HepG2 (cell line): ENCODE measurements around the gene PLCG2. TPM values are rescaled to one million over a fixed set of nuclear protein-coding genes. Genes with fewer than 3 reads are reported as not detected.

Experiments
- ATAC-seq: fragments of 200-7000 bp; cut with Tn5 transposase; 3 replicates; pipeline ENCODE4 v1.9.1; 2020; ENCODE audit warnings: mild to moderate bottlenecking, moderate library complexity
- BruUV-seq: library from RNA; stranded (reverse); fragments of 400-500 nt; replicated peaks from 2 replicates; lab custom pipeline; 2021; lab: Mats Ljungman, UMichigan
- CTCF ChIA-PET: fragments of 300-600 bp; formaldehyde crosslinking; extraction: SDS; loops from one replicate; lab custom pipeline; 2021; ENCODE audit warnings: low total read pairs, inconsistent platforms, low intra/inter-chr PET ratio; lab: Yijun Ruan, JAX
- POLR2A ChIA-PET: fragments of 350-600 bp; sonication (Branson Sonifier 250); formaldehyde crosslinking; loops from one replicate; lab custom pipeline; 2020; ENCODE audit warnings: antibody characterized with exemption, inconsistent platforms; lab: Yijun Ruan, JAX
- DNase-seq: peaks from one replicate; pipeline ENCODE4 v3.0.0-alpha.2; 2015; ENCODE audit warnings: low spot score
- FAIRE-seq: peaks from 3 replicates; lab custom pipeline; 2011; peaks lifted over from hg19 to GRCh38; lab: Jason Lieb, UNC
- H2AFZ ChIP-seq: one replicate; pipeline ENCODE4 v1.6.1; 2011; ENCODE audit warnings: low read length, inconsistent platforms
- H3K27ac ChIP-seq: fragments of 300-600 bp; 3 replicates; pipeline ENCODE4 v1.8.0; 2011; ENCODE audit warnings: mixed run types, mild to moderate bottlenecking, mixed read lengths, low read length, inconsistent platforms; ENCODE audit not compliant: insufficient read depth; ENCODE audit errors: extremely low read length
- H3K27me3 ChIP-seq, 2 experiments: fragments of 200-600 bp in 1 of 2; 2 replicates in 1 of 2; 3 replicates in 1 of 2; pipeline versions ENCODE4 v1.6.0 to v1.8.0; 2011; ENCODE audit warnings: low read length in 2 of 2, mild to moderate bottlenecking in 2 of 2, moderate library complexity in 2 of 2, inconsistent platforms in 1 of 2; ENCODE audit not compliant: insufficient read depth in 2 of 2, control insufficient read depth in 1 of 2
- H3K36me3 ChIP-seq, 2 experiments: fragments of 200-600 bp in 1 of 2; replicated peaks in 1 of 2; 2 replicates in 1 of 2; 3 replicates in 1 of 2; pipeline versions ENCODE4 v1.5.1 to v1.8.0; 2011; ENCODE audit warnings: low read length in 2 of 2, inconsistent platforms in 1 of 2; ENCODE audit not compliant: insufficient read depth in 2 of 2, control insufficient read depth in 1 of 2
- H3K4me1 ChIP-seq: 2 replicates; pipeline ENCODE4 v1.5.1; 2012; ENCODE audit warnings: low read length, inconsistent platforms; ENCODE audit not compliant: insufficient read depth
- H3K4me2 ChIP-seq: 2 replicates; pipeline ENCODE4 v1.6.0; 2011; ENCODE audit warnings: low read depth, low read length, inconsistent platforms
- H3K4me3 ChIP-seq, 3 experiments: fragments of 200-600 bp in 1 of 3; sonication (generic), shearing (Covaris generic) in 1 of 3; replicated peaks in 1 of 3; 2 replicates each; pipeline ENCODE4 v1.5.1; 2011 to 2016; ENCODE audit warnings: low read length in 3 of 3, inconsistent platforms in 2 of 3, low read depth in 2 of 3, mild to moderate bottlenecking in 2 of 3, control low read depth in 1 of 3, mixed read lengths in 1 of 3; ENCODE audit not compliant: insufficient read depth in 1 of 3
- H3K79me2 ChIP-seq: one replicate; pipeline ENCODE4 v1.6.1; 2011; ENCODE audit warnings: low read length, inconsistent platforms; ENCODE audit not compliant: insufficient read depth
- H3K9ac ChIP-seq: 2 replicates; pipeline ENCODE4 v1.6.0; 2011; ENCODE audit warnings: mild to moderate bottlenecking, low read depth, low read length, inconsistent platforms; ENCODE audit not compliant: insufficient read depth
- H3K9me3 ChIP-seq: 2 replicates; pipeline ENCODE4 v1.5.1; 2012; ENCODE audit warnings: mild to moderate bottlenecking, low read length
- H4K20me1 ChIP-seq: 2 replicates; pipeline ENCODE4 v1.6.0; 2011; ENCODE audit warnings: inconsistent platforms, mild to moderate bottlenecking, low read length, moderate library complexity; ENCODE audit not compliant: insufficient read depth
- DDIT3 ChIP-seq: sonication (generic); formaldehyde crosslinking; IDR thresholded peaks from 2 replicates; pipeline ENCODE4 v1.4.0; 2020; ENCODE audit warnings: mild to moderate bottlenecking, missing genetic modification reagents
- ETV6 ChIP-seq: sonication (generic); formaldehyde crosslinking; conservative IDR thresholded peaks from 2 replicates; pipeline ENCODE4 v1.4.0; 2020; ENCODE audit warnings: missing genetic modification reagents
- MEIS1 ChIP-seq: sonication (generic); formaldehyde crosslinking; IDR thresholded peaks from 2 replicates; pipeline ENCODE4 v1.9.0; 2021; ENCODE audit warnings: mild to moderate bottlenecking, missing genetic modification reagents, moderate library complexity, borderline replicate concordance
- PHF21A ChIP-seq: sonication (generic); formaldehyde crosslinking; IDR thresholded peaks from 2 replicates; pipeline ENCODE4 v1.5.0; 2020; ENCODE audit warnings: mild to moderate bottlenecking, missing genetic modification reagents
- PLSCR1 ChIP-seq: sonication (generic); formaldehyde crosslinking; IDR thresholded peaks from 2 replicates; pipeline ENCODE4 v1.5.0; 2020; ENCODE audit warnings: missing genetic modification reagents, mild to moderate bottlenecking, borderline replicate concordance
- POLR2AphosphoS2 ChIP-seq: IDR thresholded peaks from 2 replicates; pipeline ENCODE4 v1.6.1; 2011; ENCODE audit warnings: low read depth, low read length, improper control_type of control experiment
- RAD21 ChIP-seq: fragments of 450-650 bp; formaldehyde crosslinking; IDR thresholded peaks from 2 replicates; pipeline ENCODE4 v1.5.0; 2020; ENCODE audit warnings: mild to moderate bottlenecking
- ZBTB3 ChIP-seq: sonication (generic); formaldehyde crosslinking; IDR thresholded peaks from 2 replicates; pipeline ENCODE4 v1.4.0; 2020; ENCODE audit warnings: low read depth, mild to moderate bottlenecking, moderate library complexity, missing genetic modification reagents, borderline replicate concordance
- WGBS: methylation state at CpG from one replicate; pipeline ENCODE4 v1.1.6; 2017; ENCODE audit warnings: low lambda C conversion rate; 5-methylcytosine and 5-hydroxymethylcytosine counted together
- in situ Hi-C: cut with HindIII; loops from 2 replicates; pipeline ENCODE4 v1.10.0; 2017; ENCODE audit warnings: low pct_unique_long_range_greater_than_20kb; ENCODE audit not compliant: extremely low pct_ligation_motif_present
- intact Hi-C: fragments of 100-400 bp; cut with micrococcal nuclease; formaldehyde crosslinking; loops from one replicate; pipeline ENCODE4 v1.10.0; 2022; ENCODE audit not compliant: unreplicated experiment
- polyA plus RNA-seq, 8 experiments: library from polyadenylated mRNA; depleted of rRNA in 3 of 8; stranded (reverse) in 7 of 8; unstranded in 1 of 8; fragments of >200 nt; fragmentation: Illumina TruSeq in 4 of 8; extraction: Trizol in 4 of 8; gene quantifications; 2 replicates each; pipeline versions ENCODE4 v1.2.1 to v1.2.3, GENCODE V29; 2011 to 2016; ENCODE audit warnings: low read depth in 4 of 8, missing spikeins in 1 of 8, mixed read lengths in 1 of 8; ENCODE audit not compliant: insufficient read depth in 1 of 8
- total RNA-seq, 5 experiments: library from RNA; depleted of rRNA; stranded (reverse); fragments of >200 nt; fragmentation: Illumina TruSeq; extraction: Trizol; gene quantifications; 2 replicates each; pipeline ENCODE4 v1.2.3, GENCODE V29; 2016; ENCODE audit warnings: low read depth in 1 of 5
- TF ChIP-seq, protein P1 (sequence below): IDR thresholded peaks from 2 replicates; pipeline ENCODE4 v1.4.0; 2020; ENCODE audit warnings: mild to moderate bottlenecking, missing genetic modification reagents
- TF ChIP-seq, protein P2 (sequence below): sonication (generic); formaldehyde crosslinking; IDR thresholded peaks from 2 replicates; pipeline ENCODE4 v1.8.1; 2023; ENCODE audit warnings: mild to moderate bottlenecking, moderate library complexity, missing genetic modification reagents

PLCG2 gene
- total and polyA plus RNA-seq, 2 of the 13 experiments (the other 11 are each of a cell fraction or from before 2014, with no cell fraction given), result 0.13 to 0.18 TPM

DNA sequence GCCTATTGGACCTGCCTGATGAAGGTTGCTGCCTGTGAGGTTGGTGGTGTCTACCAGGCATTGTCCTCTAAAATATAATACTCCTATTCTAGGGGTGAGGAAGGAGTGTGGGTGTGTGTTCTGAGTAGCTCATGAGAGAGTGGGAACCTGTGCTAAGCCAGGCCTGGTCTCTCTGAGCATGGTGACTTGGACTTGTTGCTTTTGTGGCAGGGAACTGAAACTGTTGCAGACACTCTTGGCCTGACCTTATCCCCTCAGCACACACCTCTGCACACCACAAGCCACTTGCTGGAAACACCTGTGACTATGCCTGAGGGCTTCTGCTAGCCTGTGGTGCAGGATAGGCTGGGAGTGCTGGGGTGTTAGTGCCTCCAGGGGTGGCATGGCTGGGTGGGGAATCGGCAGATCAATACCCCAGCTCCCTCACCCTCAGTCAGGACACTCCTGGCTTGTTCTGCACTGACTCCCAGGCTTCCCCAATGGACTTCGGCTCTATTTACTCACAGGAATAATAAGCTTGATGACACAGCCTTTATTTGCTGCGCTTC lies 29.9 kb downstream of the PLCG2 start (continued):
- TF ChIP-seq POLR2AphosphoS2 (no peak), PLSCR1 (CRISPR knock-in tag) (no peak), PHF21A (0 out of 2 replicates have a peak, but pooled peaks have one; percentile 39), ETV6 (CRISPR knock-in tag) (no peak)
- TF ChIP-seq, protein P1, sequence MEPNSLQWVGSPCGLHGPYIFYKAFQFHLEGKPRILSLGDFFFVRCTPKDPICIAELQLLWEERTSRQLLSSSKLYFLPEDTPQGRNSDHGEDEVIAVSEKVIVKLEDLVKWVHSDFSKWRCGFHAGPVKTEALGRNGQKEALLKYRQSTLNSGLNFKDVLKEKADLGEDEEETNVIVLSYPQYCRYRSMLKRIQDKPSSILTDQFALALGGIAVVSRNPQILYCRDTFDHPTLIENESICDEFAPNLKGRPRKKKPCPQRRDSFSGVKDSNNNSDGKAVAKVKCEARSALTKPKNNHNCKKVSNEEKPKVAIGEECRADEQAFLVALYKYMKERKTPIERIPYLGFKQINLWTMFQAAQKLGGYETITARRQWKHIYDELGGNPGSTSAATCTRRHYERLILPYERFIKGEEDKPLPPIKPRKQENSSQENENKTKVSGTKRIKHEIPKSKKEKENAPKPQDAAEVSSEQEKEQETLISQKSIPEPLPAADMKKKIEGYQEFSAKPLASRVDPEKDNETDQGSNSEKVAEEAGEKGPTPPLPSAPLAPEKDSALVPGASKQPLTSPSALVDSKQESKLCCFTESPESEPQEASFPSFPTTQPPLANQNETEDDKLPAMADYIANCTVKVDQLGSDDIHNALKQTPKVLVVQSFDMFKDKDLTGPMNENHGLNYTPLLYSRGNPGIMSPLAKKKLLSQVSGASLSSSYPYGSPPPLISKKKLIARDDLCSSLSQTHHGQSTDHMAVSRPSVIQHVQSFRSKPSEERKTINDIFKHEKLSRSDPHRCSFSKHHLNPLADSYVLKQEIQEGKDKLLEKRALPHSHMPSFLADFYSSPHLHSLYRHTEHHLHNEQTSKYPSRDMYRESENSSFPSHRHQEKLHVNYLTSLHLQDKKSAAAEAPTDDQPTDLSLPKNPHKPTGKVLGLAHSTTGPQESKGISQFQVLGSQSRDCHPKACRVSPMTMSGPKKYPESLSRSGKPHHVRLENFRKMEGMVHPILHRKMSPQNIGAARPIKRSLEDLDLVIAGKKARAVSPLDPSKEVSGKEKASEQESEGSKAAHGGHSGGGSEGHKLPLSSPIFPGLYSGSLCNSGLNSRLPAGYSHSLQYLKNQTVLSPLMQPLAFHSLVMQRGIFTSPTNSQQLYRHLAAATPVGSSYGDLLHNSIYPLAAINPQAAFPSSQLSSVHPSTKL (CRISPR knock-in tag), result 0 out of 2 replicates have a peak, but pooled peaks have one; percentile 25

DNA sequence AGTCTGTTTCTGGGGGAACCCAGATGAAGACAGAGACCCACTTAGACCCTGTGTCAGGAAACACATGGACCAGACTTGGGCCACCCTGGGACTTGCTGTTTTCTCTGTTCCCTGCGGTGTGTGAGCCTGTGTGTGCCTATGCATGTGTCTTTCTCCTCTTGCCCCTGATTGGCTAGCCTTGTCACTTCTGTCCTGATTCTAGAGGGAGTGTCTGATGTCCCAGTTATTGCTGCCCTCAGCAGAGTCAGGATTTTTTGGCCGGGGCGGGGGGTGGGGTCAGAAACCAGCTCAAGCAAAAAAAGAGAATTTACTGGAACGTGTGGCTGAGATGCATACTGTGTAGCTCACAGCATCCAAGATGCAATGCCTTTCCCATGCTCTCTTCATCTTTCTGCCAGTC lies 30.5 kb downstream of the PLCG2 start:
- FAIRE-seq (no peak), ATAC-seq (no peak; the same call in 2 of the 3 replicates), DNase-seq (no peak)
- Histone ChIP-seq H3K36me3 (no peaks in the 10 kb centered on the region), H3K4me2 (no peak overlapping the region), H3K79me2 (no peaks in the 10 kb centered on the region), H3K9ac (no peak overlapping the region), H3K9me3 (no peaks in the 10 kb centered on the region), H4K20me1 (no peaks in the 10 kb centered on the region), H3K4me3 (no peak overlapping the region), H3K4me1 (peaks cover 11% of the 10 kb centered on the region), H3K27me3 (peaks cover 0 to 21% of the 10 kb centered on the region in 2 experiments; a peak in 4 of 5 replicates), H3K27ac (no peak overlapping the region), H2AFZ (no peak overlapping the region)
- no TSS peak for BruUV-seq
- intact Hi-C loops (no loop called here), in situ Hi-C loops (no loop called here)
- ChIA-PET CTCF (no interaction called here), POLR2A (no interaction called here)
- 29% methylated on average over 4 of the region's 4 CpGs for WGBS
- no peak for TF ChIP-seq MEIS1
- TF ChIP-seq RAD21, result no peak
- TF ChIP-seq, protein P2, sequence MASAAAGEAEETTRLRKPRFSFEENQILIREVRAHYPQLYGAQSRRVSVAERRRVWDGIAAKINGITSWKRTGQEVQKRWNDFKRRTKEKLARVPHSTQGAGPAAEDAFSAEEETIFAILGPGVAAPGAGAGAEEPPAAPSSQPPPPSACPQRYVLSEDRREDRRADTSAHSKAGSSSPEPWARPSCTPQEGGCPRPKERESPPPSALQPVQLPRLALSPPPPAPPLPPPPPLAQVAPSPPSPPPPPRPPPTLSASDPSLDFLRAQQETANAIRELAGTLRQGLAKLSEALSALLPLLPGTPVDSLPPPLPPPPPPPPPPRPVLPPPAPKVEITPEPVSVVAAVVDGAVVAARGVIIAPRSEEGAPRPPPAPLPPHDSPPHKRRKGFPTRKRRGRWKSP (CRISPR knock-in tag), result no peak
- TF ChIP-seq ZBTB3 (CRISPR knock-in tag), result no peak
- TF ChIP-seq PHF21A, result 0 out of 2 replicates have a peak, but pooled peaks have one; percentile 3
- no peak for TF ChIP-seq DDIT3
